NT2/D1 (cell line): Measurements from ENCODE around the gene MTTP.

ENCODE experiments used
- YY1 ChIP-seq: IDR thresholded peaks from 2 replicates; pipeline ENCODE4 v1.6.1; 2011; ENCODE audit not compliant: insufficient read length, insufficient read depth
- ZNF274 ChIP-seq: IDR thresholded peaks from 2 replicates; pipeline ENCODE4 v1.6.1; 2011; ENCODE audit warnings: mild to moderate bottlenecking, low read depth, low read length

DNA sequence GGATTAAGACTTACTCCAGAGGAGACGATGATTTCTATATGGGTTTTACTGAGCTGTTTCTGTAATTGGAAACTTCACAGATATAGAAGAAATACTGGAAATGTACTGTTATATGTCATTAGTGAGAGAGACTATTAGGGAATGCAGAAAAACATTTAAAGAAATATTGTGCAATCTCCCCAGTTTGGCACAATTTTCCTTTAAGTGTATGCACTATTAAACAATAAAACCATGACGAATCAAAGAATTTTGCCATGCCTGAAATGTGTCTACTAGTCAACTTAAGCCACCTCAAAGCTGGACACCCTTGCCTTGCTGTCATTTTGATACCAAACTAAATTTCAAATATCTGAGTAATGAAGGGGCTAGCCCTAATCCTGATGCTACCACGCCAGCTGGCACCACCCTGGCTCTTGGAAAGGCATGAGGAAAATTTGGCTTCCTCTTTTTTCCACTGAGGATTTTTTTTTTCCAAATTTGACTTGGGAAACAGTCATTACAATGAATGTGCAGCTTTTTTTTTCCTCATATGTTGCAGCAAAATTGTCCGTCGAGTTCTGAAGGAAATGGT is 36.1 kb downstream of the MTTP start:
- no peak for TF ChIP-seq YY1
- TF ChIP-seq ZNF274: no peak
